ENCODE measurements around the gene ABCF2. TPM values are rescaled to one million over a fixed set of nuclear protein-coding genes. Genes with fewer than 3 reads are reported as not detected.

The ABCF2 gene
- total RNA-seq, 1 donor from 2014 or later, result 20.9 TPM

GRCh38 chr7:151248346-151249033 lies 21.5 kb upstream of the ABCF2 start, which contains the start of gene SMARCD3:
SMARCD3 (minus strand) TSS chr7:151248694; CDS start chr7:151248562, 132 bp downstream.
- Histone ChIP-seq H3K4me3 (ENCODE audit: low read length in 3 of 3) (peak within 1 kb of the TSS; percentile 85 to 91 (median 85)), H3K4me1 (ENCODE audit: control insufficient read depth in 3 of 3, insufficient read depth in 3 of 3, low read length in 3 of 3) (peaks cover 74 to 76% (median 75%) of the 10 kb centered on the region in 3 donors), H3K27me3 (ENCODE audit: control insufficient read depth in 3 of 3, insufficient read depth in 3 of 3, low read length in 3 of 3) (peaks cover 0 to 7% (median 0%) of the 10 kb centered on the region in 3 donors), H3K27ac (ENCODE audit: low read depth, low read length) (peak within 1 kb of the TSS; percentile 97), H3K9me3 (ENCODE audit: control insufficient read depth in 3 of 3, low read length in 3 of 3) (no peaks in the 10 kb centered on the region), H3K9ac (ENCODE audit: low read depth in 1 of 3, low read length in 3 of 3) (peak within 1 kb of the TSS; percentile 88 to 97 (median 95)), H3K36me3 (ENCODE audit: control insufficient read depth in 3 of 3, insufficient read depth in 3 of 3, low read length in 3 of 3) (no peaks in the 10 kb centered on the region)

GRCh38 chr7:151247611-151248345 lies 20.8 kb upstream of the ABCF2 start:
- Histone ChIP-seq H3K27ac (ENCODE audit: low read depth, low read length) (peak overlapping the region; percentile 97), H3K36me3 (ENCODE audit: control insufficient read depth in 3 of 3, insufficient read depth in 3 of 3, low read length in 3 of 3) (peaks cover 0 to 2% (median 1%) of the 10 kb centered on the region in 3 donors), H3K4me1 (ENCODE audit: control insufficient read depth in 3 of 3, insufficient read depth in 3 of 3, low read length in 3 of 3) (peaks cover 69 to 73% (median 70%) of the 10 kb centered on the region in 3 donors), H3K9me3 (ENCODE audit: control insufficient read depth in 3 of 3, low read length in 3 of 3) (no peaks in the 10 kb centered on the region), H3K27me3 (ENCODE audit: control insufficient read depth in 3 of 3, insufficient read depth in 3 of 3, low read length in 3 of 3) (peaks cover 0 to 7% (median 0%) of the 10 kb centered on the region in 3 donors), H3K4me3 (ENCODE audit: low read length in 3 of 3) (peak overlapping the region; percentile 85 to 91 (median 85)), H3K9ac (ENCODE audit: low read depth in 1 of 3, low read length in 3 of 3) (peak overlapping the region; percentile 88 to 97 (median 95))

- Histone ChIP-seq H3K4me3 (ENCODE audit: low read length in 3 of 3) (peak overlapping the region; percentile 85 to 91 (median 85)), H3K4me1 (ENCODE audit: control insufficient read depth in 3 of 3, insufficient read depth in 3 of 3, low read length in 3 of 3) (peaks cover 63 to 67% (median 64%) of the 10 kb centered on the region in 3 donors), H3K27me3 (ENCODE audit: control insufficient read depth in 3 of 3, insufficient read depth in 3 of 3, low read length in 3 of 3) (peaks cover 0 to 7% (median 0%) of the 10 kb centered on the region in 3 donors), H3K9me3 (ENCODE audit: control insufficient read depth in 3 of 3, low read length in 3 of 3) (no peaks in the 10 kb centered on the region), H3K36me3 (ENCODE audit: control insufficient read depth in 3 of 3, insufficient read depth in 3 of 3, low read length in 3 of 3) (peaks cover 4 to 8% (median 5%) of the 10 kb centered on the region in 3 donors), H3K27ac (ENCODE audit: low read depth, low read length) (peak overlapping the region; percentile 97), H3K9ac (ENCODE audit: low read depth in 1 of 3, low read length in 3 of 3) (peak overlapping the region; percentile 88 to 97 (median 95))
These were observed 20.0 kb upstream of the ABCF2 start for GRCh38 chr7:151246851-151247580.

- Histone ChIP-seq H3K4me1 (ENCODE audit: control insufficient read depth in 3 of 3, insufficient read depth in 3 of 3, low read length in 3 of 3) (peaks cover 65 to 69% (median 65%) of the 10 kb centered on the region in 3 donors), H3K27ac (ENCODE audit: low read depth, low read length) (peak overlapping the region; percentile 97)
These were observed 19.3 kb upstream of the ABCF2 start for GRCh38 chr7:151246102-151246850.

GRCh38 chr7:151245360-151246101 lies 18.5 kb upstream of the ABCF2 start:
- Histone ChIP-seq H3K9me3 (ENCODE audit: control insufficient read depth in 3 of 3, low read length in 3 of 3) (no peaks in the 10 kb centered on the region), H3K4me1 (ENCODE audit: control insufficient read depth in 3 of 3, insufficient read depth in 3 of 3, low read length in 3 of 3) (peaks cover 58 to 66% (median 59%) of the 10 kb centered on the region in 3 donors), H3K27me3 (ENCODE audit: control insufficient read depth in 3 of 3, insufficient read depth in 3 of 3, low read length in 3 of 3) (peaks cover 0 to 7% (median 0%) of the 10 kb centered on the region in 3 donors), H3K9ac (ENCODE audit: low read depth in 1 of 3, low read length in 3 of 3) (peak overlapping the region in 2 of 3 donors; percentile 65 to 97), H3K27ac (ENCODE audit: low read depth, low read length) (peak overlapping the region; percentile 97), H3K4me3 (ENCODE audit: low read length in 3 of 3) (peak overlapping the region; percentile 28 to 67 (median 38)), H3K36me3 (ENCODE audit: control insufficient read depth in 3 of 3, insufficient read depth in 3 of 3, low read length in 3 of 3) (peaks cover 18 to 22% (median 19%) of the 10 kb centered on the region in 3 donors)

More at GRCh38 chr7:151246102-151246850, 19.3 kb upstream of the ABCF2 start:
- H3K4me3 ChIP-seq (ENCODE audit: low read length in 3 of 3), result peak overlapping the region; percentile 85 to 91 (median 85)
- peaks cover 0 to 7% (median 0%) of the 10 kb centered on the region in 3 donors for H3K27me3 ChIP-seq (ENCODE audit: control insufficient read depth in 3 of 3, insufficient read depth in 3 of 3, low read length in 3 of 3)
- peaks cover 11 to 15% (median 13%) of the 10 kb centered on the region in 3 donors for H3K36me3 ChIP-seq (ENCODE audit: control insufficient read depth in 3 of 3, insufficient read depth in 3 of 3, low read length in 3 of 3)
- H3K9ac ChIP-seq (ENCODE audit: low read depth in 1 of 3, low read length in 3 of 3), result peak overlapping the region; percentile 65 to 97 (median 65)
- no peaks in the 10 kb centered on the region for H3K9me3 ChIP-seq (ENCODE audit: control insufficient read depth in 3 of 3, low read length in 3 of 3)

- Histone ChIP-seq H3K36me3 (ENCODE audit: control insufficient read depth in 3 of 3, insufficient read depth in 3 of 3, low read length in 3 of 3) (peaks cover 23 to 24% (median 24%) of the 10 kb centered on the region in 3 donors), H3K27ac (ENCODE audit: low read depth, low read length) (peak overlapping the region; percentile 97), H3K27me3 (ENCODE audit: control insufficient read depth in 3 of 3, insufficient read depth in 3 of 3, low read length in 3 of 3) (peaks cover 0 to 7% (median 0%) of the 10 kb centered on the region in 3 donors), H3K4me1 (ENCODE audit: control insufficient read depth in 3 of 3, insufficient read depth in 3 of 3, low read length in 3 of 3) (peaks cover 52 to 59% (median 52%) of the 10 kb centered on the region in 3 donors), H3K9ac (ENCODE audit: low read depth in 1 of 3, low read length in 3 of 3) (peak overlapping the region in 2 of 3 donors; percentile 43 to 97), H3K9me3 (ENCODE audit: control insufficient read depth in 3 of 3, low read length in 3 of 3) (no peaks in the 10 kb centered on the region), H3K4me3 (ENCODE audit: low read length in 3 of 3) (peak overlapping the region; percentile 23 to 67 (median 28))
These were observed 17.9 kb upstream of the ABCF2 start for GRCh38 chr7:151244841-151245346.

- peak overlapping the region in 2 of 3 donors; percentile 43 to 97 for H3K9ac ChIP-seq (ENCODE audit: low read depth in 1 of 3, low read length in 3 of 3)
These were observed 17.3 kb upstream of the ABCF2 start for GRCh38 chr7:151244196-151244840.

More at GRCh38 chr7:151244196-151244840, 17.3 kb upstream of the ABCF2 start:
- Histone ChIP-seq H3K4me1 (ENCODE audit: control insufficient read depth in 3 of 3, insufficient read depth in 3 of 3, low read length in 3 of 3) (peaks cover 47 to 54% (median 50%) of the 10 kb centered on the region in 3 donors), H3K27me3 (ENCODE audit: control insufficient read depth in 3 of 3, insufficient read depth in 3 of 3, low read length in 3 of 3) (peaks cover 0 to 7% (median 0%) of the 10 kb centered on the region in 3 donors), H3K9me3 (ENCODE audit: control insufficient read depth in 3 of 3, low read length in 3 of 3) (no peaks in the 10 kb centered on the region), H3K27ac (ENCODE audit: low read depth, low read length) (no peak overlapping the region), H3K36me3 (ENCODE audit: control insufficient read depth in 3 of 3, insufficient read depth in 3 of 3, low read length in 3 of 3) (peaks cover 28 to 29% (median 29%) of the 10 kb centered on the region in 3 donors), H3K4me3 (ENCODE audit: low read length in 3 of 3) (peak overlapping the region; percentile 23 to 67 (median 28))
